HG03280 (cell line): ENCODE measurements around the gene ACSS1.

Source experiments
- ATAC-seq: cut with Tn5 transposase; IDR thresholded peaks from one replicate; pipeline ENCODE4 v1.9.1; 2021; ENCODE audit warnings: mild to moderate bottlenecking, moderate library complexity; ENCODE audit not compliant: unreplicated experiment

ACSS1 gene

DNA sequence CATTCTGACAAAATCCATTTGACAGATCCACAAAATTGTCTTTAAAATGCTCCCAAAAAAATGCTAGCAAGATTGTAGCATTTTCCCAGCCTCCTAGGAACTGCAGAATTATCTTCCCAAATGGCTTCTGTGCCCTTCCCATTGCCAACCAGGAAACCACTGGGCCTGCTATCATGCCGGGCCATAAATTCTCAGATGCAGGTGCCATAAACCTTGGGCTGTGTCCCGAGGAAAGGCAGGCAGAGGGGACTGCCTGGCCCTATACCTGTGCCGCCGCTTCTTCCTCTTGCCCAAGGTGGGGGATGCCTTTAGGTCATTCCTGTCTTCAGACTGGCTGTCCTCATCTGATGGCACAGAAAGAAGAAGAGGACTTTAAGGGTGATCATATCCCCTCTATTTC is 21.2 kb upstream of the ACSS1 start:
- no peak for ATAC-seq

DNA sequence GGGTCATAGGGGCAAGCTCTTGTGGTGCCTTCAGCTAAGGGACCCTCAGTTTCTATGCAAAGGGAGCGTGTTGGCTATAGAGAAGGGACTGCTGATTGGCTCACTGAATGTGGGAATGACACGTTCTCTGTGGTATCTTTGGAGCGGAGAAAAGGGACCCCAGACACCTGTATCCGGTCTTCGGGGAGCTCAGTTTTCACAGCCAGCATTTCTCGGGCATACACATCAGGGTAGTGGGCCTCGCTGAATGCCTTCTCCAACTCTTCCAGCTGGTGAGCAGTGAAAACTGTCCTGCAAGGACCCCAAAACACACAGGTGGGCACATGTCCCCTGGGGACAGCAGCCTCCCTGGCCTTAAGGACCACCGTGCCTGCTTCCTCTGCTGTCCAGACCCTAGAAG is 20.7 kb upstream of the ACSS1 start:
- ATAC-seq: no peak

DNA sequence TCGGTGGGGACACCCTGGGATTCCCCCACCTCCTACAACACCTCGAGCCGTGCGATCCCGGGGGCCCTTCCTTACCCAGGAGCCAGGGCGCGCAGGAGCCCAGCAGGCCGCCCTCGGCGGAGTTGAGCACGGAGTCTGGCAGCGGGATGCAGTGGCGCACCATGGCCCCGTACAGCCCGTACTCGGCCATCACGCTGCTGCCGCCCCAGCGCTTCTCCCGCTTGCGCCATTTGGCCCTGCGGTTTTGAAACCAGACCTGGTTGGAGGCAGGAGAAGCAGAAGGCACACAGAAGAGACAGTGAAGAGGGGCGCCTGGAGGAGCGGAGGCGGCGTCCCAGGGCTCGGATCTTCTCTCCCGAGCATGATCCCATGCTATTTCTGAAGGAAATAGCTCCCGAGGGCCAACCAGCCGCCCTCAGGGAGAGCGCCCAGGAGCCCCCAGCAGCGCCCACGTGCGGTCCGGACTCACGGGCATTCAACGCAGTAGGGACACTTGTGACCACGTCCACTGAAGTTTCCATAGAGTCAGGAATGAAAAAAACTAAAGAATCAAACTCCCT is 19.8 kb upstream of the ACSS1 start:
- no peak for ATAC-seq

DNA sequence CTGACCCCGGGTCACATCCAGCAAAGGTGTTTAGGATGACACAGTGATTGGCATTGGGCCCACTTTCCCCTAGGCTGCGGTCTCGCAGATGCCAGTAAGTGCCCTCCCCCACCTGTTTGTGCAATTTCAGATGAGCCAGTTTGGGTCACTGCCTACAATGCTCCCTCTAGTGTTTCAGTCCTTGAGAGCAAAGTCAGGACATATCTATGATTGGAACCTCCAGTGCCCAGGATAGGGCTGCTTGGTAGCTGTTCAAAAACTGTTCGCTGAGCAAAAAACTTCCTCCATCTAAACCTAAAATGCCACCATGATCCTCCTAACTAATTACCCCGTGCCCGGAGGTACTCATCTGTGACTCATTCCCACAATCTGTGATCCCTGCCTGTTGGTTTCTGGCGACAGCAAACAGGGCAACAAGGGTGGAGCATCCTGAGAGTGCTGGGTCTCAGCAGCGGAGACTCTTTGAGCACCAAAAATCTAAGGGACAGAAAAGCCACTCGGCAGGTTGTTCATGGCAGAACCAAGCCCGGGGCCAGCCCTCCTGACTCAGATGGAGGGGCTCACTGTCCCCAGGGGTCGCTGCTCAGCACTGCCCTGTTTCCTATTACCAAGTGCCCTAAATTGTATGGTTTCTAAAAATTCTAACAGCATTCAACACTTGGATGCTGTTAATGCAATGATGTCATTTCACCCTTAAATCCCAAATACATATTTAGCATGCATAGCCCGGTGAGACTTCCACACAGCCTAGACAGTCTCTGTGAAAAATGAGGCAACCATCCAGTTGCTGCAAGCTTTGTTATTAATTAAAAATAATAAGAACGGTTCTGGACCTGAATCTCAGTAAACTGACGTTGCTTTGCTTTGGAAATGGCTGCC is 19.0 kb upstream of the ACSS1 start:
- ATAC-seq: no peak

DNA sequence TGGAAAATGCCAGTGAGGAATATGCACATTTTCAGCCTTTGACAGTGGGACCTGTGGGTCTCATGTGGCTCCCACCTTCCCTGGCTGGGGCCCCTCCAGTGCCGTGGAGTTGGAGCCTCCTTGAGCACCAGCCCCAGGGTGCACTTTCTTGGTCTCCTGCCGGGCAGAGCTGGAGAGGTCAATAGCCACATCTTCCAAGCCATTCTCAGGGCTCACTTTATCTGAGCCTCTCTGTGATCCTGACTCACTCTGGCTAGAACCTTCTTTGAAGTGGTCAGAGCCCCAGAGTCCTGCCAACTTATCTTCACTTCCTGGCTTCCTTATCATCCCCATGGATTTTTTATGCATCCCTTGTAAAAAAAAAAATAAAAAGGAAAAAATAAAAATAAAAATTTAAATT is 18.3 kb upstream of the ACSS1 start:
- no peak for ATAC-seq

DNA sequence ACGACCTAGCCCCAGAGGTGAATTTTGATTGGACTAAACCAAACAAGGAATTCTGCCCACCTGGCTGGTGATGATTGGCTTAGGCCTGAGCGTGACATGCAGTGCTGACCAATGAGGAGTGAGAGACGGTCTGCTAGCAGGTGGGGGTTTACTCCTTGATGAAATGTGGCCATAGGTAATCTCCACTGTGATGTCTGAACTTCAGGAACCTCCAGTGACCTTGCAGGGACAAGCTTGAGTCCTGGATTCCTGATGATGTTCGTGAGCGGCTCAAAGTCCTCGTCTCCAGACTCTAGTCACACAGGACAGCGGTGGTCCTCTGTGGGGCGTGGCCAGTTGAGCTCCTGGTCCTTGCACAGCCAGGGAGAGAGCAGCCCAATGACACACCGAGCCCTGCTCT is 15.6 kb upstream of the ACSS1 start:
- no peak for ATAC-seq

DNA sequence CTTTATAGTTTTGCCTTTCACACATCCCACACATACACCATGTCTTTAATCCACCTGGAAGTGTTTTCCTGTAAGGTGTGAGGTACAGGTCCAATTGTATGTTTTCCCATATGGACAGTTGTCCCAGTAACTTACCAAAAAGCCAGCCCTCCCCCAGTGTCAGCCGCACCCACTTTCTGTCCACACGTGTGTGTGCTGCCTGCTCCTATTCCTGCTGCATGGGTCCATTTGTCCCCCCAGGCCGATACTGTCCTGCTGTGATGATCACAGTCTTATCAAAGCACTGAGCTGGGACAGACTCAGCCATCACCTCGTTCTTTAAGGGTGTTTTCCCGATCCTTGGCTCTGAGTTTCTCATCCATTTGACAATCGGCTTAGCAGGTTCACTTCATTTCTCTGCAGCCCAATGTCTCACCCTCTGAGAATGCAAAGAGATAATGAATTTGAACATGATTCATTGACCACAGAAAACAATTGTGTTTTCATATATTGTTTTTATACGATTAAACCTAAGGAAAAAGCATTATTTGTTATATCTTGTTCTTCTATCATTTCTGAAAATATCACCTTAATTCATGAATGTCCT is 14.4 kb upstream of the ACSS1 start:
- ATAC-seq: no peak

DNA sequence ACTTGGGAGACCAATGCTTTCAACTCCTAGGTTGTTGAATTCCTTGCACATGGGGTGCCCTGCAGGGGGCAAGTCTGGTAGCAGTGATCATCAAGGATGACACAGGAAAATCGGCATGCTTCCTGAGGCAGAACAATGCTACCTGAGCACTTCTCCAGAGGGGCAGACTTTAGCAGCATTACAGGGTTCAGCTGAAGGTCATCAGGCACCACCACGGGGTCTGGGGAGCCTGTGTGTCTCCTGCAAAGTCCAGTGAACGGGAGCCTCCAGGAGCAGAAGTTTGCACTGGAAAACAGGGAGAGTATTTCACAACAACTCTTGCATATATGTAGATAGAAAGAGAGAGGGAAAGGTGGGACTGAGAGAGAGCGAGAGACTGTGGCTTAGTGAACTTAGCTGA is 13.8 kb upstream of the ACSS1 start:
- no peak for ATAC-seq

DNA sequence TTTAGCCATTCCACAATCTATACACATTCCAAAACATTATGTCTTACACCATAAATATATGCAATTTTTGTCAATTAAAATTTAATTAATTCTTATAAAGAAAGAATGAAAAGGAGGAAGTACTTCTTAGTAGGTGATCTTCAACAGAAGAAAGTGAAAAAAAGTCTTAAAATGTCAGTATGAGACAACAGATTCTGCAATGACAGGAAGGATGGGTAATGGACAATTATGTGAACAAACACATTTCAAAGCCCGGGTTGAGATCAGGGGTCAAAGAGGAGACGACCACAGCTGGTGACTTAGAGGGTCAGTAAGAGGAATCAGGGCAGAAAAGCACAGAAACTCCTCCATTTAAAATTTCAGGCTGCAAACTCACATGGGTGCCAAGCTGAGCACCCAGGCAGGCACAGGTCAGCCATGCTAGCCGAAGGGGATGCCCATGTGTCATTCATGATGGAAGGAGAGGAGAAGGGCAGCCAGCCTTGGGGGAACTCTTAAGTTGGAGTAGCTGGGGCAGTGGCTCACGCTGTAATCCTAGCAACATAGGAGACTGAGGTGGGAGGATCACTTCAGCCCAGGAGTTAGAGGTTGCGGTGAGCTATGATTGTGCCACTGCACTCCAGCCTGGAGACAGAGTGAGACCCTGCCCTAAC is 13.0 kb upstream of the ACSS1 start:
- ATAC-seq: no peak

DNA sequence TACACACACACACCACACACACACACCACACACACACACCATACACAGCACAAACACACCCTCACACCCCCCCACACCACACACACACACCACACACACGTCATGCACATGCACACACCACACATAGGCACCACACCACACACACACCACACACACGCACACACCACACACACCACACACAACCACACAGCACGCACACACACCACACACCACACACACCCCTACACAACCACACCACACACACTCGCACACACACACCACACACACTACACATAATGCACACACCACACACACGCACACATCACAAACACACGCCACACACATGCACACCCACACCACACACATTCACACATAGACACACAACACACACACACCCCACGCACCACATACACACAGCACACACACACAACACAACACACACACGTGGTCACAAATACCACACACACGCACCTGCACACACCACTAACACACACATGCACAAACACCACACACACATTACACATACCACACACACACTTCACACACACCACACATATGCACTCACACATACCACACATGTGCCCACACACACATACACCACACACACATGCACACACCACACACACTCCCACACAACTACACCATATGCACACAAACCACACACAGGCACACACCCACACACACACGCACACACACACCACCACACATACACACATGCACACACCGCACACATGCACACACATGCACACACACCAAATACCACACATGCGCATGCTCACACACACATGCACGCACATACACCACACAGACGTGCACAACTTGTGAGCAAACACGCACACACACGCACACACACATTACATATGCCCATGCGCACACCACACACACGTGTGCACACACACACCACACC is 9.4 kb upstream of the ACSS1 start:
- no peak for ATAC-seq

DNA sequence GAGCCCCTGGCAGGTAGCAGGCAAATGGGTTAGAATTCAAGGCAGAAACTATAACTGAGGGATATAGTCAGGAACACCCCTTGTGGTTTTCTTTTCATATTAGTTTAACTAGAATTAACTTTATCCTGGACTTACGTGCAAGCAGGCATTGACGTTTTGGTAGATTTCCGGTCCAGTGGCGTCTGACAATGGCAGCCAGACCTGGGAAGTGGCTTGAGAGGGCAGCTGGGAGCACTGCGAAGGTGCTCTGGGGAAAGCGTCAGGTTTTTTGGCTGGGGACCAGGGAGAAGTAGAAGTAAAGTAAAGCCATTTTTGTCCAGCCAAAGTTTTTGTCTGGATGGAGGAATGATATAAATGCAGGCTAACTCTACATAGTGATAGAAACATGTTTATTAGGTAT is 8.4 kb upstream of the ACSS1 start:
- ATAC-seq: no peak

DNA sequence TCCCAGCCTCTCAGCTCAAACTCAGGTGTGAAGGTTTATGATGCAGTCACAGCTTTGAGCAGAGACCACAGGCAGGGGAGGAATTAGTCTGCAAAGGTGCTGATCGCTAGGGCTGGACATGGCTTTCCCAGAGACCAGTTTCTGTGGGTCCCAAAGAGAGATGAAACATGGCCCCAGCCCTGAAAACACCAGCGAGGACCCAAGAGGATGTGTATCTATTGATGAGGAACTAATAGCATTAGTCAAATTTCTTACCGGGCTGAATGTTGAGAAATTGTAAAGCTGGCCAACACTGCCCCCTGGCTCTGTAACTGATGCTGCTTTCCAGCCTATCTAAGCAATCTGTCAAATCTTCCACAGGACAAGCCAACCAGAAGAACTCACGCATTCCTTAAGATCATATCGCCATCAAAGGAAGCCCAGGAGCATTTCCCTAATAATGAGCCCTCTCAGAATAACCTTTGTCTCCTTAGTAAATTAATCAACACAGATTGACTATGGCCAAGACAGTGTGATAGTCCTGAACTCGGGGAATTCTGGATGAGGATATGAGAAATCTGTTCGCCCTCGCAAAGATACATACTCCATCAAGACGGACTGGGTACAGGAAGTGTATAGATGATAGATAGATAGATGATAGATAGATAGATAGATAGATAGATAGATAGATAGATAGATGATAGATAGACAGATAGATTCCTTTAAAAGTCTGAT is 7.8 kb upstream of the ACSS1 start:
- ATAC-seq: no peak

DNA sequence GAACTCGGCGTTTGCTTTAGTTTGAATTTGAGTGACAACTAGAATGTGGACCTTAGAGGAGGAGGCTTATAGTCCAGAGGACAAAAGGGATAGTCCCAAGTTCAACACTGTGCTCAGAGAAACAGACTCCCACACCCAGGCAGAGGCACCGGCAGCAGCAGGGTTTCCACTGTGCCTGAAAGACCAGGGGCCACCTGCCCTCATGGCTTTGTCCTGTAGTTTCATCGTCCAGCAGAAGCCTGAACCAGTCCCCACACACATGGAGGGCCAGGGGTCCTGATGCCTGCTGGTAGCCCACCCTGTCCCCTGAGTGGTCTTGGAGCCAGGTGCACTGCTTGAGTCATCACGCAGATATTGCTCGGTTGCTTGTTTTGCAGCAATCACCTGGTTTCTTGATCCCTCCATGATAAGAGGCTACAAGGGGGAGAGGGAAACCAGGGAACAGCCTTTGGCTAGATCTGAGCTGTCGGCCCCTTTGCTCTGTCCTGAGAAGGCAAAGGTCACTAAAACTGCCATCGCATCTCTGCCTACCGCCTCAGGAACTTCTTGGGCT is 7.2 kb upstream of the ACSS1 start:
- no peak for ATAC-seq

DNA sequence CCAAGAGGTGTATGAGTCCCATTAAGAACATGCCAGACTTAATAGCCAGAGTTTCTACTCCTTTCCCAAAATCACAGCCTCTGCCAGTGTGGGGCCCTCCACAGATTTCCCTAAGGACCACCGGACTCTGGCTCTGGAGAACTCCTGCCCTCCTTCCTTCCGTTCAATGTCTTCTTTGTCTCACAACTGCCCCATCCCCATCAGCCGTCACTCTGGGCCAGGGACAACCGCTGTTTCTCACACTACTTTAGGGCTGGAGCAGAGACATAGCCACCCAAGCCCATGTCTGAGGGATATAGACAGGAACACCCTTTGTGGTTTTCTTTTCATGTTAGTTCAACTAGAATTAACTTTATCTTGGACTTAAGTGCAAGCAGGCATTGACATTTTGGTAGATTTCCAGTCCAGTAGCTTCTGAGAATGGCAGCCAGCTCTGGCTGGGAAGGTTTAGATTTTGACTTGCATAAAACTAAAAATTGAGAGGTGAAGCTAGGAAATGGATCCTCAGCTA is 6.7 kb upstream of the ACSS1 start:
- no peak for ATAC-seq

DNA sequence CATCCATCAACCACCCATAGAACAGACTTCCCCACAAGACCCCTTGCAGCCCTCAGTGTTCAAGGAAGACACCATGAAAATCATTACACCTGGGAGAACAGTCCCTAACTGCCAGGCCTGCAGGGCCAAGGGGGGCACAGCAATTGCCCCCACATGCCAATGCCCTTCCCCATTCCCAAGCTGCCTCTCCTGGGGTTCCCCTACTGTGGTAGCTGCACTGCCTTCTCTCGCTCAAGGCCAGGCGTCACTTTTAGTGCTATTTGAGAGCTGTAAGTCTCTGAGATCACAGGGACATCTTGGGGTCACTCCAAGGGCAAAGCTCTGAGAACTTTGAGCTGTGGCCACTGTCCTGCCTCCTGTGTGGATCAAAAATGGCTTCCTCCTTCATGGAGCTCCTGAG is 6.0 kb upstream of the ACSS1 start:
- ATAC-seq: no peak

DNA sequence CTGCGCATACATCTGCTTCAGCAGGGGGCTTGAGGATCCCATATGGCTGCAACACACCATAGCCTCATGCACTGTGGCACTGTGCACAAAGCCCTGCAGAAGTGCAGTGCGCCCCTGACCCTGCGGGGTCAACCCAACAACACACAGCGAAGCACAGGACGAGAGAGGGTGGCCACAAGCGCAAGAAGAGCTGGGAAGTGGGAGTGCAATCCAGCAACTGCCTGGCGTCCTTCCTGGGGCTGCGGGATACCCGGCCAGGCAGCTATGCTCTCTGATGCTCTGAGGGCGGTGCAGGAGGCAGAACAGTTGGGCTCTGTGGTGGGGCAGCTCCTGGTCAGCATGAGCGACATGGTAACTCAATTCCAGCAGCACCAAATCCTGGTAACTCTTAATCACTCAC is 5.6 kb upstream of the ACSS1 start:
- no peak for ATAC-seq

DNA sequence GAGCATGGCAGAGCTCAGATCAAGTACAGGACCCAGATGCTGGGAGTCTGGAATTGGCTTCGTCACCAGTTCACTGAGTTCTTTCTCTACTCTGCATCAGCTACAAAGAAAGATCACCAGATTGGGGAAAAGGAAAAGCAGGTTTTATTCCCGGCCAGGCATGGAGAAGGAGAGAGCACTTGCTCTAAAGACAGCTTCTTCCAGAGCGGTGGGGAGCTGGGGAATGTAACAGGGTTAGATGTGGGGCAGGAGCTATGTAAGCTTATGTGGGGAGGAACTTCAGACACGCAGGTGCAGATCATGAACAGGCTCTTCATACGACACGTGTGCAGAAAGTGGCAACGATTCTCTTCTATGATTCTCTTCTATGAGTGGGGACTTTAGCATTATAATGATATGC is 4.9 kb upstream of the ACSS1 start:
- no peak for ATAC-seq

DNA sequence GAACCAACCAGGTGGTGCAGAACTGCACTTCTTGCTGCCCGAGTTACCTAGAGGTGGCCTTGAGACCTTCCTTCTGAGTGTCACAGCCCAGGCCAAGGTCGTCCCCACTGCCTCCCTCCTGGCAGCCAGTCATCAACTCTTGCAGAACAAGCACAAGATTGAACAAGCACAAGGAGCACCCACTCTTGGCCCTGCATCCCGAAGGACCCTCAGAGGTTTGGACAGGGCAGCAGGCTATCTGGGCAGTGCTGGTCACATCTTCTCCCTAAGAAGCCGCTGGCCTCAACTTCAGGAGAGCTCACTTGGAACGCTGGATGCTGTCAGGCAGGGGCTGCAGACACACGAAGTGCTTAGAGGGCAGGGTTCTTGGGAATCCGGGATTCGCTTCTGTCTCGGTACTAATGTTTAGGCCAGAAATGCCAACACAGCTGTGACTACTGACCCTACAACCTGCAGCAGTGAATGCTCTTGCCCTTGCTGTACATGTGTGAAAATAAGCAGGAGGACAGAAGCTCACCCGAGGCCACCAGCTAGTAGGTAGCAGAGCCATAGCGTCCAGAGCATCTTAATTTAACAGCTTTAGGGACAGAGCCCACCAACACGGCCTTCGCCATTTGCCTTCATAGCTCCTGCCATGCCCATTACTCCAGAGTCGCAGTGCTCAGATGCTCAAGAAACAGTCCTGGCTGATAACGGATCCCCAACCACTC is 4.0 kb upstream of the ACSS1 start:
- ATAC-seq: no peak

DNA sequence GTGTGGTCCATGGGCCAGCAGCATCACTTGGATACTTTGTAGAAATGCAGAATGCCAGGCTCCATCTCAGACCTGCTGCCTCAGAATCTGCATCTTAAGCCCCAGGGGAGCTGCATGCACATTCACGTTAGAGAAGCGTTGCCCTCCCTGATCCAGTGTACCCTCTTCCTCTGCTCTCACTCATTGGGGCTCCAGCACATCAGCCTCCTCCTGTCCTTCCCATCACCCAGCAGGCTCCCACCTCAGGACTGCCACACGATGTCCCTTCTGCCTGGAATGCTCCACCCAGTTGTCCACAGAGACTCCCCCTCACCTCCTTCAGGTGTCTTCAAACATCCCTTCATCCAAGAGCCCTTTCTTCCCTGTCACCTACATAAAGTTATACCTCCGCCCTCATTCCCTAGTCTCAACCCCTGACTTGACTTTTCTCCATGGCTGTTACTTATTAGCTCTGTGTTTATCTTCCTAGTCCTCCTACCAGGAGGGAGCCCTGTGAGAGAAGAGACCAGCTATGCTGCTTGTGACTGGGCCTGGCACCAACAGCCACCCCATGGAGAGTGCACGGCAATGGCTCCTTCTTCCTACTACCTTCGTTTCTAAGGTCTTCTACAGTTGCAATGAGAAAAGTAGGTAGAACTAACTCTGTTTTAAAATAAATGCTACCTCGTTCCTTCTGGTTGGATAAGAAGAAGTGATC is 3.3 kb upstream of the ACSS1 start:
- ATAC-seq: no peak
